Astrocyte (in vitro differentiated cells and primary cell): ENCODE measurements around the gene KRT5.

Source experiments
- EZH2 ChIP-seq: IDR thresholded peaks from 2 replicates; pipeline ENCODE4 v1.6.1; 2012; ENCODE audit warnings: mild to moderate bottlenecking, low read length, inconsistent platforms; ENCODE audit not compliant: insufficient read depth
- TF ChIP-seq, protein P1 (sequence below): IDR thresholded peaks from 2 replicates; pipeline ENCODE4 v1.5.1; 2011; ENCODE audit warnings: low read depth, mild to moderate bottlenecking, inconsistent platforms, low read length, moderate library complexity; ENCODE audit not compliant: insufficient read depth

DNA sequence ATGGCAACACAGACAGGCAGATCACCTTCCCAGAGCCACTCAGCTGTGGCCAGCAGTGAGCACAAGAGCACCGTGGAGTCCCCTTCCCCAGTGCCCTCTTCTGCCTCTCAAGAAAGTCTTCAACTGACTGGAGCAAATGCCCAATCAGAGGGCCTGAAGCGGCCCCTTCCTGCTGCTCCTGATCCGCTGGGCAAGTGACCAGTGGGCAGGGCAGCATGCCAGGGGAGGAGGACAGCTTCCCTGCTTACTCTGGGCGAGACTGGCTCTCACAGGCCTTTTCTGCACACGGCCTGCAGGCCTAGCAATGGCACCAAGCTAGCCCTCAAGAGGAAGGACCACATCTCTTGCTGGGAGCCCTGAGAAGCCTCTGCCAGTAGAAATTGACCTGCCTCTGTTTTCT, 31.9 kb upstream of the KRT5 start:
- TF ChIP-seq, protein P1, sequence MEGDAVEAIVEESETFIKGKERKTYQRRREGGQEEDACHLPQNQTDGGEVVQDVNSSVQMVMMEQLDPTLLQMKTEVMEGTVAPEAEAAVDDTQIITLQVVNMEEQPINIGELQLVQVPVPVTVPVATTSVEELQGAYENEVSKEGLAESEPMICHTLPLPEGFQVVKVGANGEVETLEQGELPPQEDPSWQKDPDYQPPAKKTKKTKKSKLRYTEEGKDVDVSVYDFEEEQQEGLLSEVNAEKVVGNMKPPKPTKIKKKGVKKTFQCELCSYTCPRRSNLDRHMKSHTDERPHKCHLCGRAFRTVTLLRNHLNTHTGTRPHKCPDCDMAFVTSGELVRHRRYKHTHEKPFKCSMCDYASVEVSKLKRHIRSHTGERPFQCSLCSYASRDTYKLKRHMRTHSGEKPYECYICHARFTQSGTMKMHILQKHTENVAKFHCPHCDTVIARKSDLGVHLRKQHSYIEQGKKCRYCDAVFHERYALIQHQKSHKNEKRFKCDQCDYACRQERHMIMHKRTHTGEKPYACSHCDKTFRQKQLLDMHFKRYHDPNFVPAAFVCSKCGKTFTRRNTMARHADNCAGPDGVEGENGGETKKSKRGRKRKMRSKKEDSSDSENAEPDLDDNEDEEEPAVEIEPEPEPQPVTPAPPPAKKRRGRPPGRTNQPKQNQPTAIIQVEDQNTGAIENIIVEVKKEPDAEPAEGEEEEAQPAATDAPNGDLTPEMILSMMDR: no peak
- TF ChIP-seq EZH2: no peak
